Liver (tissue), 9 donors: ENCODE results near the gene ATP1B2. TPM values are rescaled to one million over a fixed set of nuclear protein-coding genes. Genes with fewer than 3 reads are reported as not detected.
A peak's percentile ranks its signal among the peaks of the same experiment; 100 is the strongest.

Experiments used
- DNase-seq: peaks from one replicate; pipeline ENCODE4 v3.0.0-alpha.2; 2017; ENCODE audit warnings: low spot score
- H3K27ac ChIP-seq, 2 donors: one replicate each; pipeline ENCODE4 v1.7.0; 2013; ENCODE audit warnings: inconsistent platforms in 2 of 2, low read length in 2 of 2, control low read depth in 1 of 2, low read depth in 1 of 2, mild to moderate bottlenecking in 1 of 2
- H3K27me3 ChIP-seq, 4 donors: one replicate each; pipeline versions ENCODE4 v1.6.1 to v1.7.0; 2013; ENCODE audit warnings: low read length in 3 of 4, inconsistent platforms in 1 of 4, mild to moderate bottlenecking in 1 of 4, moderate library complexity in 1 of 4; ENCODE audit not compliant: control insufficient read depth in 4 of 4, insufficient read depth in 4 of 4
- H3K36me3 ChIP-seq, 4 donors: one replicate each; pipeline versions ENCODE4 v1.6.1 to v1.7.0; 2013; ENCODE audit warnings: low read length in 3 of 4, mild to moderate bottlenecking in 3 of 4, low read depth in 1 of 4, moderate library complexity in 1 of 4; ENCODE audit not compliant: control insufficient read depth in 4 of 4, insufficient read depth in 3 of 4
- H3K4me1 ChIP-seq, 4 donors: one replicate each; pipeline versions ENCODE4 v1.6.1 to v1.7.0; 2013; ENCODE audit warnings: low read length in 3 of 4, mild to moderate bottlenecking in 3 of 4, moderate library complexity in 1 of 4; ENCODE audit not compliant: control insufficient read depth in 4 of 4, insufficient read depth in 4 of 4
- H3K4me3 ChIP-seq, 3 donors: one replicate each; pipeline versions ENCODE4 v1.6.1 to v1.7.0; 2013; ENCODE audit warnings: low read length in 3 of 3, control low read depth in 1 of 3, low read depth in 1 of 3, mild to moderate bottlenecking in 1 of 3
- H3K9ac ChIP-seq, 2 donors: one replicate each; pipeline ENCODE4 v1.7.0; 2013; ENCODE audit warnings: low read length in 2 of 2, mild to moderate bottlenecking in 2 of 2, moderate library complexity in 2 of 2, control low read depth in 1 of 2, low read depth in 1 of 2
- H3K9me3 ChIP-seq, 4 donors: one replicate each; pipeline versions ENCODE4 v1.6.1 to v1.7.0; 2013; ENCODE audit warnings: low read length in 3 of 4; ENCODE audit not compliant: control insufficient read depth in 4 of 4
- ATF3 ChIP-seq: IDR thresholded peaks from 2 replicates; pipeline ENCODE4 v1.6.1; 2016; ENCODE audit warnings: antibody characterized with exemption
- EGR1 ChIP-seq, 2 donors: IDR thresholded peaks; 2 replicates each; pipeline ENCODE4 v1.6.1; 2016 to 2018; ENCODE audit warnings: antibody characterized with exemption in 2 of 2, low read depth in 2 of 2
- GABPA ChIP-seq, 2 donors: IDR thresholded peaks in 1 of 2; conservative IDR thresholded peaks in 1 of 2; 2 replicates each; pipeline ENCODE4 v1.6.1; 2016; ENCODE audit warnings: antibody characterized with exemption in 2 of 2, mild to moderate bottlenecking in 1 of 2, moderate library complexity in 1 of 2
- HNF4A ChIP-seq, 2 donors: conservative IDR thresholded peaks; 2 replicates each; pipeline ENCODE4 v1.6.1; 2016; ENCODE audit warnings: antibody characterized with exemption in 2 of 2, mild to moderate bottlenecking in 2 of 2
- MAX ChIP-seq: IDR thresholded peaks from 2 replicates; pipeline ENCODE4 v1.6.1; 2016; ENCODE audit warnings: antibody characterized with exemption
- NR2F2 ChIP-seq: IDR thresholded peaks from 2 replicates; pipeline ENCODE4 v1.6.1; 2016; ENCODE audit warnings: antibody characterized with exemption
- RAD21 ChIP-seq, 2 donors: IDR thresholded peaks; 2 replicates each; pipeline ENCODE4 v1.6.1; 2016; ENCODE audit warnings: antibody characterized with exemption in 2 of 2, mild to moderate bottlenecking in 2 of 2
- REST ChIP-seq: IDR thresholded peaks from 2 replicates; pipeline ENCODE4 v1.6.1; 2016; ENCODE audit warnings: antibody characterized with exemption, mild to moderate bottlenecking
- RXRA ChIP-seq, 2 donors: IDR thresholded peaks; 2 replicates each; pipeline ENCODE4 v1.6.1; 2017 to 2018; ENCODE audit warnings: antibody characterized with exemption in 2 of 2, mild to moderate bottlenecking in 1 of 2
- SP1 ChIP-seq: IDR thresholded peaks from 2 replicates; pipeline ENCODE4 v1.6.1; 2018; ENCODE audit warnings: antibody characterized with exemption, mild to moderate bottlenecking
- TAF1 ChIP-seq: conservative IDR thresholded peaks from 2 replicates; pipeline ENCODE4 v1.6.1; 2016; ENCODE audit warnings: antibody characterized with exemption, mild to moderate bottlenecking
- YY1 ChIP-seq: IDR thresholded peaks from 2 replicates; pipeline ENCODE4 v1.6.1; 2016; ENCODE audit warnings: antibody characterized with exemption, mild to moderate bottlenecking
- WGBS: extraction: QIAGEN DNeasy Blood & Tissue Kit; methylation state at CpG from one replicate; pipeline ENCODE4 v1.1.7; 2013; 5-methylcytosine and 5-hydroxymethylcytosine counted together
- polyA plus RNA-seq, 2 donors: library from polyadenylated mRNA; stranded (reverse) in 1 of 2; unstranded in 1 of 2; fragments of 200-250 nt in 1 of 2; fragments of >200 nt in 1 of 2; fragmentation: Nextera tagmentation in 1 of 2; extraction: Ambion mirVana in 1 of 2; gene quantifications; one replicate each; pipeline versions ENCODE4 v1.2.1 to v1.2.3, GENCODE V29; 2013 to 2015
- total RNA-seq, 2 donors: library from RNA; depleted of rRNA; stranded (reverse); fragments of >200 nt; gene quantifications; one replicate each; pipeline ENCODE4 v1.2.3, GENCODE V29; 2014
- TF ChIP-seq, protein P1 (sequence below): fragments of 150-350 bp; IDR thresholded peaks from 2 replicates; pipeline ENCODE4 v1.5.1; 2017; ENCODE audit warnings: improper control_type of control experiment, low read depth, low read length; ENCODE audit not compliant: missing input control
- TF ChIP-seq, protein P2 (sequence below): IDR thresholded peaks from 2 replicates; pipeline ENCODE4 v1.6.1; 2016; ENCODE audit warnings: antibody characterized with exemption
- donor health status: healthy.
- donor health status: healthy.
- donor health status: healthy.
- donor health status: healthy.
- donor health status: healthy.

Gene ATP1B2
- total and polyA plus RNA-seq, 4 donors = 0.33 to 8.3 (median 2.0) TPM

GRCh38 chr17:7627250-7628121 is 23.2 kb upstream of the ATP1B2 start, which contains the start of gene SAT2 (continued):
- peak; percentile 55 for TF ChIP-seq MAX
- TF ChIP-seq, protein P1, sequence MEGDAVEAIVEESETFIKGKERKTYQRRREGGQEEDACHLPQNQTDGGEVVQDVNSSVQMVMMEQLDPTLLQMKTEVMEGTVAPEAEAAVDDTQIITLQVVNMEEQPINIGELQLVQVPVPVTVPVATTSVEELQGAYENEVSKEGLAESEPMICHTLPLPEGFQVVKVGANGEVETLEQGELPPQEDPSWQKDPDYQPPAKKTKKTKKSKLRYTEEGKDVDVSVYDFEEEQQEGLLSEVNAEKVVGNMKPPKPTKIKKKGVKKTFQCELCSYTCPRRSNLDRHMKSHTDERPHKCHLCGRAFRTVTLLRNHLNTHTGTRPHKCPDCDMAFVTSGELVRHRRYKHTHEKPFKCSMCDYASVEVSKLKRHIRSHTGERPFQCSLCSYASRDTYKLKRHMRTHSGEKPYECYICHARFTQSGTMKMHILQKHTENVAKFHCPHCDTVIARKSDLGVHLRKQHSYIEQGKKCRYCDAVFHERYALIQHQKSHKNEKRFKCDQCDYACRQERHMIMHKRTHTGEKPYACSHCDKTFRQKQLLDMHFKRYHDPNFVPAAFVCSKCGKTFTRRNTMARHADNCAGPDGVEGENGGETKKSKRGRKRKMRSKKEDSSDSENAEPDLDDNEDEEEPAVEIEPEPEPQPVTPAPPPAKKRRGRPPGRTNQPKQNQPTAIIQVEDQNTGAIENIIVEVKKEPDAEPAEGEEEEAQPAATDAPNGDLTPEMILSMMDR = no peak
- peak; percentile 74 for TF ChIP-seq NR2F2

- Histone ChIP-seq H3K27me3 (no peaks in the 10 kb centered on the region), H3K36me3 (peaks cover 0 to 1% (median 0%) of the 10 kb centered on the region in 4 donors), H3K9ac (no peak within 1 kb of the TSS), H3K27ac (peak within 1 kb of the TSS; percentile 25 to 30), H3K4me3 (no peak within 1 kb of the TSS), H3K9me3 (no peaks in the 10 kb centered on the region), H3K4me1 (peaks cover 15 to 59% (median 49%) of the 10 kb centered on the region in 4 donors)
- no peak for TF ChIP-seq REST
- TF ChIP-seq, protein P2, sequence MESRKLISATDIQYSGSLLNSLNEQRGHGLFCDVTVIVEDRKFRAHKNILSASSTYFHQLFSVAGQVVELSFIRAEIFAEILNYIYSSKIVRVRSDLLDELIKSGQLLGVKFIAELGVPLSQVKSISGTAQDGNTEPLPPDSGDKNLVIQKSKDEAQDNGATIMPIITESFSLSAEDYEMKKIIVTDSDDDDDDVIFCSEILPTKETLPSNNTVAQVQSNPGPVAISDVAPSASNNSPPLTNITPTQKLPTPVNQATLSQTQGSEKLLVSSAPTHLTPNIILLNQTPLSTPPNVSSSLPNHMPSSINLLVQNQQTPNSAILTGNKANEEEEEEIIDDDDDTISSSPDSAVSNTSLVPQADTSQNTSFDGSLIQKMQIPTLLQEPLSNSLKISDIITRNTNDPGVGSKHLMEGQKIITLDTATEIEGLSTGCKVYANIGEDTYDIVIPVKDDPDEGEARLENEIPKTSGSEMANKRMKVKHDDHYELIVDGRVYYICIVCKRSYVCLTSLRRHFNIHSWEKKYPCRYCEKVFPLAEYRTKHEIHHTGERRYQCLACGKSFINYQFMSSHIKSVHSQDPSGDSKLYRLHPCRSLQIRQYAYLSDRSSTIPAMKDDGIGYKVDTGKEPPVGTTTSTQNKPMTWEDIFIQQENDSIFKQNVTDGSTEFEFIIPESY = no peak
- peak; percentile 60 to 71 for TF ChIP-seq RXRA (IDR thresholded peaks at IDR 0.05)
- TF ChIP-seq YY1 = no peak
- TF ChIP-seq EGR1 (IDR thresholded peaks at IDR 0.05; ENCODE audit: low read depth in 2 of 2) = no peak
- peak; percentile 15 for TF ChIP-seq SP1
- no peak for TF ChIP-seq GABPA (IDR thresholded peaks at IDR 0.05 in 1 of 2, conservative IDR thresholded peaks at IDR 0.05 in 1 of 2)
- TF ChIP-seq, protein P1 = no peak
- peak in 1 of 2 donors; percentile 45 for TF ChIP-seq HNF4A (conservative IDR thresholded peaks at IDR 0.05)
- TF ChIP-seq TAF1 = no peak
- no peak for TF ChIP-seq RAD21 (IDR thresholded peaks at IDR 0.05)
- TF ChIP-seq NR2F2 = peak; percentile 62
- no peak for TF ChIP-seq ATF3
- 53% methylated on average over 13 of the region's 13 CpGs for WGBS
- DNase-seq = no peak
These were observed 20.7 kb upstream of the ATP1B2 start, which contains the start of gene SHBG for GRCh38 chr17:7629939-7630571. Gene SHBG, plus strand, starts transcription at chr17:7630135. Its CDS starts 38 bp downstream, at chr17:7630173.
